Keratinocyte (primary cell): ENCODE data around the gene ZBTB49. TPM values are rescaled to one million over a fixed set of nuclear protein-coding genes. Genes with fewer than 3 reads are reported as not detected.
"Not testable (repeated sequence)": the region's sequence is repeated elsewhere in the genome, so short reads cannot be mapped to it uniquely, and the experiment has no call there.

Source experiments
- DNase-seq: peaks from one replicate; pipeline ENCODE4 v3.0.0-alpha.2; 2011; ENCODE audit warnings: low read depth, missing footprints, low spot score
- FAIRE-seq: peaks from 2 replicates; lab custom pipeline; 2011; peaks lifted over from hg19 to GRCh38; lab: Jason Lieb, UNC
- H2AFZ ChIP-seq: 2 replicates; pipeline ENCODE4 v1.6.0; 2012; ENCODE audit warnings: low read length, control low read depth, inconsistent platforms; ENCODE audit not compliant: control insufficient read depth
- H3K27ac ChIP-seq: 2 replicates; pipeline ENCODE4 v1.5.1; 2011; ENCODE audit warnings: low read length; ENCODE audit not compliant: control insufficient read depth, insufficient read depth
- H3K27me3 ChIP-seq: 3 replicates; pipeline ENCODE4 v1.6.0; 2011; ENCODE audit warnings: low read length; ENCODE audit not compliant: control insufficient read depth, insufficient read depth; ENCODE audit errors: extremely low read depth
- H3K36me3 ChIP-seq, 2 experiments: 2 replicates in 1 of 2; 3 replicates in 1 of 2; pipeline ENCODE4 v1.5.1; 2011; ENCODE audit warnings: low read length in 2 of 2, mild to moderate bottlenecking in 1 of 2; ENCODE audit not compliant: control insufficient read depth in 2 of 2, insufficient read depth in 2 of 2; ENCODE audit errors: extremely low read depth in 1 of 2
- H3K4me1 ChIP-seq: 3 replicates; pipeline ENCODE4 v1.5.1; 2011; ENCODE audit warnings: low read length; ENCODE audit not compliant: control insufficient read depth, insufficient read depth; ENCODE audit errors: extremely low read depth
- H3K4me2 ChIP-seq: 3 replicates; pipeline ENCODE4 v1.6.0; 2011; ENCODE audit warnings: low read depth, low read length; ENCODE audit not compliant: control insufficient read depth, insufficient read depth; ENCODE audit errors: extremely low read depth
- H3K4me3 ChIP-seq, 3 experiments: fragments of 200-600 bp in 1 of 3; sonication (generic) in 1 of 3; 2 replicates in 2 of 3; 3 replicates in 1 of 3; pipeline ENCODE4 v1.5.1; 2011 to 2016; ENCODE audit warnings: low read length in 3 of 3, mild to moderate bottlenecking in 3 of 3, control low read depth in 2 of 3, inconsistent platforms in 1 of 3, low read depth in 1 of 3, mixed read lengths in 1 of 3, mixed run types in 1 of 3, moderate library complexity in 1 of 3; ENCODE audit not compliant: control insufficient read depth in 2 of 3, insufficient read depth in 2 of 3; ENCODE audit errors: extremely low read depth in 1 of 3
- H3K79me2 ChIP-seq: 2 replicates; pipeline ENCODE4 v1.6.0; 2012; ENCODE audit warnings: low read length; ENCODE audit not compliant: control insufficient read depth, insufficient read depth
- H3K9ac ChIP-seq: 3 replicates; pipeline ENCODE4 v1.6.0; 2011; ENCODE audit warnings: low read length; ENCODE audit not compliant: control insufficient read depth, insufficient read depth; ENCODE audit errors: extremely low read depth
- H3K9me1 ChIP-seq: 3 replicates; pipeline ENCODE4 v1.6.0; 2011; ENCODE audit warnings: low read length; ENCODE audit not compliant: control insufficient read depth, insufficient read depth; ENCODE audit errors: extremely low read depth
- H3K9me3 ChIP-seq: 2 replicates; pipeline ENCODE4 v1.5.1; 2012; ENCODE audit warnings: low read depth, low read length; ENCODE audit not compliant: control insufficient read depth
- H4K20me1 ChIP-seq: 3 replicates; pipeline ENCODE4 v1.6.0; 2011; ENCODE audit warnings: low read length; ENCODE audit not compliant: control insufficient read depth, insufficient read depth; ENCODE audit errors: extremely low read depth
- CTCF ChIP-seq, 3 experiments: IDR thresholded peaks in 1 of 3; conservative IDR thresholded peaks in 1 of 3; optimal IDR thresholded peaks in 1 of 3; 2 replicates in 2 of 3; 3 replicates in 1 of 3; pipeline versions ENCODE3 to v1.5.1; 2011; ENCODE audit warnings: low read length in 3 of 3, mild to moderate bottlenecking in 3 of 3, moderate library complexity in 2 of 3, control low read depth in 1 of 3, inconsistent platforms in 1 of 3; ENCODE audit not compliant: insufficient read depth in 2 of 3; ENCODE audit errors: extremely low read depth in 1 of 3
- EZH2 ChIP-seq: IDR thresholded peaks from one replicate; pipeline ENCODE4 v1.6.1; 2012; ENCODE audit warnings: inconsistent platforms, mild to moderate bottlenecking, low read length, moderate library complexity
- dilution Hi-C: fragments of 300-500 bp; cut with MboI; formaldehyde crosslinking; loops from one replicate; pipeline ENCODE4 v1.7.0; 2020; ENCODE audit warnings: low sequenced_read_pairs; ENCODE audit not compliant: extremely low pct_ligation_motif_present
- polyA plus RNA-seq, 5 experiments: library from polyadenylated mRNA; depleted of rRNA in 3 of 5; stranded (reverse) in 3 of 5; stranded (forward) in 1 of 5; unstranded in 1 of 5; fragments of >200 nt; gene quantifications; 1 replicate in 1 of 5; 2 replicates in 3 of 5; 3 replicates in 1 of 5; pipeline versions ENCODE4 v1.2.1 to v1.2.3, GENCODE V29; 2011 to 2012; ENCODE audit warnings: missing spikeins in 2 of 5, low read depth in 1 of 5, low replicate concordance in 1 of 5

Gene ZBTB49
- polyA plus RNA-seq, 1 donor (not counting 4 experiments of a cell fraction or from before 2014, with no cell fraction given) = 3.8 TPM

- Histone ChIP-seq H3K9me1 (no peaks in the 10 kb centered on the region), H3K4me2 (peak overlapping the region; percentile 98), H3K79me2 (peaks cover 11% of the 10 kb centered on the region), H2AFZ (peak overlapping the region; percentile 82), H3K4me1 (peaks cover 11% of the 10 kb centered on the region), H4K20me1 (no peaks in the 10 kb centered on the region), H3K27me3 (no peaks in the 10 kb centered on the region), H3K27ac (peak overlapping the region; percentile 91), H3K36me3 (peaks cover 6 to 11% of the 10 kb centered on the region in 2 experiments), H3K9ac (peak overlapping the region; percentile 96), H3K4me3 (peak overlapping the region; percentile 78 to 95 (median 93)), H3K9me3 (no peaks in the 10 kb centered on the region)
- DNase-seq (no peak), FAIRE-seq (no peak)
- TF ChIP-seq EZH2 = no peak
- no peak for TF ChIP-seq CTCF (optimal IDR thresholded peaks at IDR 0.05 in 1 of 3, IDR thresholded peaks at IDR 0.05 in 1 of 3, conservative IDR thresholded peaks at IDR 0.05 in 1 of 3; ENCODE audit: extremely low read depth in 1 of 3, insufficient read depth in 2 of 3, low read length in 3 of 3)
- dilution Hi-C loops = no loop called here
Observed at GRCh38 chr4:4248885-4249203, 41.2 kb upstream of the ZBTB49 start.

- H3K9ac ChIP-seq, H3K27ac ChIP-seq, H4K20me1 ChIP-seq, H3K36me3 ChIP-seq, H3K9me1 ChIP-seq, FAIRE-seq, dilution Hi-C loops, DNase-seq, H3K27me3 ChIP-seq, H3K9me3 ChIP-seq: not testable (repeated sequence)
- Histone ChIP-seq H2AFZ (peak overlapping the region; percentile 82), H3K4me3 (peak overlapping the region in 2 of 3 experiments; percentile 93 to 95), H3K4me2 (peak overlapping the region; percentile 98), H3K4me1 (peaks cover 11% of the 10 kb centered on the region), H3K79me2 (peaks cover 11% of the 10 kb centered on the region)
Observed at GRCh38 chr4:4249342-4249741, 40.7 kb upstream of the ZBTB49 start.

GRCh38 chr4:4249866-4250265 lies 40.2 kb upstream of the ZBTB49 start:
- H3K4me2 ChIP-seq = no peak overlapping the region
- H2AFZ ChIP-seq = no peak overlapping the region
- no peaks in the 10 kb centered on the region for H4K20me1 ChIP-seq
- DNase-seq (no peak), FAIRE-seq (no peak)
- H3K79me2 ChIP-seq = peaks cover 11% of the 10 kb centered on the region
- no peaks in the 10 kb centered on the region for H3K9me1 ChIP-seq
- H3K36me3 ChIP-seq = peaks cover 4 to 5% of the 10 kb centered on the region in 2 experiments
- H3K27ac ChIP-seq = no peak overlapping the region
- TF ChIP-seq EZH2 (no peak), CTCF (optimal IDR thresholded peaks at IDR 0.05 in 1 of 3, IDR thresholded peaks at IDR 0.05 in 1 of 3, conservative IDR thresholded peaks at IDR 0.05 in 1 of 3; ENCODE audit: extremely low read depth in 1 of 3, insufficient read depth in 2 of 3, low read length in 3 of 3) (no peak)
- H3K4me3 ChIP-seq = no peak overlapping the region
- no peak overlapping the region for H3K9ac ChIP-seq
- dilution Hi-C loops = no loop called here
- no peaks in the 10 kb centered on the region for H3K9me3 ChIP-seq
- peaks cover 11% of the 10 kb centered on the region for H3K4me1 ChIP-seq
- H3K27me3 ChIP-seq = no peaks in the 10 kb centered on the region
